ENCODE results near the gene GAL3ST1.
"Not testable (repeated sequence)": the region's sequence is repeated elsewhere in the genome, so short reads cannot be mapped to it uniquely, and the experiment has no call there.

The GAL3ST1 gene

GRCh38 chr22:30572840-30573593 is 1.4 kb downstream of the GAL3ST1 start:
- TF ChIP-seq, protein P1, sequence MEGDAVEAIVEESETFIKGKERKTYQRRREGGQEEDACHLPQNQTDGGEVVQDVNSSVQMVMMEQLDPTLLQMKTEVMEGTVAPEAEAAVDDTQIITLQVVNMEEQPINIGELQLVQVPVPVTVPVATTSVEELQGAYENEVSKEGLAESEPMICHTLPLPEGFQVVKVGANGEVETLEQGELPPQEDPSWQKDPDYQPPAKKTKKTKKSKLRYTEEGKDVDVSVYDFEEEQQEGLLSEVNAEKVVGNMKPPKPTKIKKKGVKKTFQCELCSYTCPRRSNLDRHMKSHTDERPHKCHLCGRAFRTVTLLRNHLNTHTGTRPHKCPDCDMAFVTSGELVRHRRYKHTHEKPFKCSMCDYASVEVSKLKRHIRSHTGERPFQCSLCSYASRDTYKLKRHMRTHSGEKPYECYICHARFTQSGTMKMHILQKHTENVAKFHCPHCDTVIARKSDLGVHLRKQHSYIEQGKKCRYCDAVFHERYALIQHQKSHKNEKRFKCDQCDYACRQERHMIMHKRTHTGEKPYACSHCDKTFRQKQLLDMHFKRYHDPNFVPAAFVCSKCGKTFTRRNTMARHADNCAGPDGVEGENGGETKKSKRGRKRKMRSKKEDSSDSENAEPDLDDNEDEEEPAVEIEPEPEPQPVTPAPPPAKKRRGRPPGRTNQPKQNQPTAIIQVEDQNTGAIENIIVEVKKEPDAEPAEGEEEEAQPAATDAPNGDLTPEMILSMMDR (IDR thresholded peaks at IDR 0.05; ENCODE audit: low read depth, low read length), result no peak
- no peak for DNase-seq (ENCODE audit: extremely low read depth, low read depth)

DNA sequence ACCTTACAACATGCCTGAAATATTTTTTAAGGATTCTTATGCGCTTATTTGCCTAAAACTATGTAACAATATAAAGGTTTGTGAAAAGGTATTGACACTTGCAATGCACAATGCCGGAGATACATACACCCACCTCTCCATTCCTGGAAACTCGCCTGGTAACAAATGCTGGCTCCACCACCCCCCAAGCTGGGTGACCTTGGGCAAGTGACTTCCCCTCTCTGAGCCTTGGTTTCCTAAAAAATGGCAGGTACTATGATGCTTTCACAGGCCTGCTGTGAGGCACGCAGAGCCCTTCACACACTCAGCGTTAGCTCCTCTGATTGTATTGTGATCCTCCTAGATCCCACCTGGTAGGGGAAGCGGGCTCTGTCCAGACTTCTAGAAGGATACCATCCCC is 2.3 kb downstream of the GAL3ST1 start:
- DNase-seq (ENCODE audit: extremely low read depth, low read depth), result no peak
- TF ChIP-seq, protein P1 (IDR thresholded peaks at IDR 0.05; ENCODE audit: low read depth, low read length), result no peak

DNA sequence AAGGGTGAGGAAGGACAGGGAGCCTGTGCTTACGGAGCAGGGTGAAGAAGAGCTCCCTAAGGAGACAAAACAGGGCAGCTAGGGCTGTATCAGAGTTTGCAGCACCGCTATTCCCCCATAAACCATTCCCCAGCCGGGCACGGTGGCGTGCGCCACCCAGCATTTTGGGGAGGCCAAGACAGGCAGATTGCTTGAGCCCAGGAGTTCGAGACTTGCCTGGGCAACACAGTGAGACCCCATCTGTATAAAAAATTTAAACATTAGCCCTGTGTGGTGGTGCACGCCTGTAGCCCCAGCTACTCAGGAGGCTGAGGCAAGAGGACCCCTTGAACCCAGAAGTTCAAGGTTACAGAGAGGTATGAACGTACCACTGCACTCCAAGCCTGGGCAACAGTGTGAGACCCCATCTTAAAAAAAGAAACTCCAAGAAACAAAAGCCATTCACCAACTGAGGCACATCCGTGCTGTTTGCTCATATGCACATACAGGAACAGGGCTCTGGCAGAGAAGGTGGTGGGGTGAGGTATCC is 4.7 kb downstream of the GAL3ST1 start:
- TF ChIP-seq, protein P1 (IDR thresholded peaks at IDR 0.05; ENCODE audit: low read depth, low read length), result no peak
- no peak for DNase-seq (ENCODE audit: extremely low read depth, low read depth)

- DNase-seq (ENCODE audit: extremely low read depth, low read depth), result no peak
- TF ChIP-seq, protein P1 (IDR thresholded peaks at IDR 0.05; ENCODE audit: low read depth, low read length), result no peak
Measured at GRCh38 chr22:30568137-30568805, 6.2 kb downstream of the GAL3ST1 start.

- not testable (repeated sequence) for DNase-seq (ENCODE audit: extremely low read depth, low read depth)
Measured at GRCh38 chr22:30567277-30567676, 7.2 kb downstream of the GAL3ST1 start.

DNA sequence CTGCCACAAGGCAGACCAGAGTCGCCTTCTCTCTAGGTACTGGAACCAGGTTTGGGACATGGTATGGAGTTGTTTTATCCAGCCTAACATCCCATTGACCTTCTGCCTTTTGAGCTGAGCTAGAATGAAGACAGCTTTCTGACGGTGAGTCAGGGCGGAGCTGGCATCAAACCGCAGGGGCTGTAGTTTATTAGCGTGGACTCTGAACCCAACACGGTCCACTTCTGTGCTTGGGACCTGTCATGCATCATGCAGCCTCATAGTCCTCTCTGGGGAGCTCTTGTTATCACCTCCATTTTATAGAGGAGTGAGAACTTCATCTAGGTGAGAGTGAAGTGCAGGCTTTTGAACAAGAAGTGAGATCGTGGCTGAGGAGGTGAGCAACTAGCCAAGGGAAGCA is 8.3 kb downstream of the GAL3ST1 start:
- DNase-seq (ENCODE audit: extremely low read depth, low read depth), result no peak
- TF ChIP-seq, protein P1 (IDR thresholded peaks at IDR 0.05; ENCODE audit: low read depth, low read length), result no peak

- no peak for DNase-seq (ENCODE audit: extremely low read depth, low read depth)
- TF ChIP-seq, protein P1 (IDR thresholded peaks at IDR 0.05; ENCODE audit: low read depth, low read length), result no peak
Measured at GRCh38 chr22:30565341-30565740, 9.1 kb downstream of the GAL3ST1 start.

Measured in AG09319 (cell line).